Tongue (tissue), 2 donors: ENCODE results near the gene HAO2. TPM values are rescaled to one million over a fixed set of nuclear protein-coding genes. Genes with fewer than 3 reads are reported as not detected.
"Not testable (repeated sequence)": the region's sequence is repeated elsewhere in the genome, so short reads cannot be mapped to it uniquely, and the experiment has no call there.

Experiments
- DNase-seq: peaks from one replicate; pipeline ENCODE4 v3.0.0-alpha.2; 2015
- total RNA-seq: library from RNA; depleted of rRNA; stranded (reverse); fragments of >200 nt; gene quantifications from one replicate; pipeline ENCODE4 v1.2.3, GENCODE V29; 2014

HAO2 gene
- total RNA-seq: 0.21 TPM

GRCh38 chr1:119368554-119368953 is at the start of gene HAO2:
TSS of gene HAO2 (plus strand) at chr1:119368785. CDS start at chr1:119381086, 12,301 bp downstream.
- DNase-seq: no peak

- no peak for DNase-seq
Measured at GRCh38 chr1:119320100-119320499, 48.5 kb upstream of the HAO2 start.

GRCh38 chr1:119321666-119322419 is 46.7 kb upstream of the HAO2 start:
- DNase-seq: peak; percentile 17

GRCh38 chr1:119323216-119323982 is 45.2 kb upstream of the HAO2 start:
- no peak for DNase-seq

GRCh38 chr1:119324198-119324597 is 44.4 kb upstream of the HAO2 start:
- no peak for DNase-seq

GRCh38 chr1:119326251-119326650 is 42.3 kb upstream of the HAO2 start:
- no peak for DNase-seq

GRCh38 chr1:119327094-119327449 is 41.5 kb upstream of the HAO2 start:
- peak; percentile 47 for DNase-seq

- peak; percentile 66 for DNase-seq
Measured at GRCh38 chr1:119327450-119328155, 41.0 kb upstream of the HAO2 start.

- DNase-seq: peak; percentile 86
Measured at GRCh38 chr1:119329541-119330461, 38.8 kb upstream of the HAO2 start.

GRCh38 chr1:119330466-119331189 is 38.0 kb upstream of the HAO2 start:
- no peak for DNase-seq

GRCh38 chr1:119331190-119331515 is 37.4 kb upstream of the HAO2 start:
- peak; percentile 86 for DNase-seq

- DNase-seq: no peak
Measured at GRCh38 chr1:119331915-119332314, 36.7 kb upstream of the HAO2 start.

- DNase-seq: no peak
Measured at GRCh38 chr1:119332622-119333021, 36.0 kb upstream of the HAO2 start.

GRCh38 chr1:119333163-119333896 is 35.3 kb upstream of the HAO2 start:
- DNase-seq: no peak

- DNase-seq: not testable (repeated sequence)
Measured at GRCh38 chr1:119333897-119334250, 34.7 kb upstream of the HAO2 start.

GRCh38 chr1:119336848-119337247 is 31.7 kb upstream of the HAO2 start:
- peak; percentile 87 for DNase-seq

GRCh38 chr1:119338004-119338403 is 30.6 kb upstream of the HAO2 start:
- DNase-seq: no peak

- DNase-seq: no peak
Measured at GRCh38 chr1:119338757-119339156, 29.8 kb upstream of the HAO2 start.

- no peak for DNase-seq
Measured at GRCh38 chr1:119340861-119341261, 27.7 kb upstream of the HAO2 start.

- no peak for DNase-seq
Measured at GRCh38 chr1:119341372-119341947, 27.1 kb upstream of the HAO2 start.
